ENCODE data around the gene DDX28.
"Not testable (repeated sequence)": the region's sequence is repeated elsewhere in the genome, so short reads cannot be mapped to it uniquely, and the experiment has no call there.

DNA sequence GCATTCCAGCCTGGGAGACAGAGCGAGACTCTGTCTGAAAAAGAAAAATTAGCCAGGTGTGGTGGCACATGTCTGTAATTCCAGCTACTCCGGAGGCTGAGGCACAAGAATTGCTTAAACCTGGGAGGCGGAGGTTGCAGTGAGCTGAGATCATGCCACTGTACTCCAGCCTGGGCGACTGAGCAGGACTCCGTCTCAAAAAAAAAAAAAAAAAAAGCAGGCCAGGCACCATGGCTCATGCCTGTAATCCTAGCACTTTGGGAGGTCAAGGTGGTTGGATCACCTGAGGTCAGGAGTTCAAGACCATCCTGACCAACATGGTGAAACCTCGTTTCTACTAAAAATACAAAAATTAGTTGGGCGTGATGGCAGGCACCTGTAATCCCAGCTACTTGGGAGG lies 50.7 kb downstream of the DDX28 start:
- TF ChIP-seq, protein P1, sequence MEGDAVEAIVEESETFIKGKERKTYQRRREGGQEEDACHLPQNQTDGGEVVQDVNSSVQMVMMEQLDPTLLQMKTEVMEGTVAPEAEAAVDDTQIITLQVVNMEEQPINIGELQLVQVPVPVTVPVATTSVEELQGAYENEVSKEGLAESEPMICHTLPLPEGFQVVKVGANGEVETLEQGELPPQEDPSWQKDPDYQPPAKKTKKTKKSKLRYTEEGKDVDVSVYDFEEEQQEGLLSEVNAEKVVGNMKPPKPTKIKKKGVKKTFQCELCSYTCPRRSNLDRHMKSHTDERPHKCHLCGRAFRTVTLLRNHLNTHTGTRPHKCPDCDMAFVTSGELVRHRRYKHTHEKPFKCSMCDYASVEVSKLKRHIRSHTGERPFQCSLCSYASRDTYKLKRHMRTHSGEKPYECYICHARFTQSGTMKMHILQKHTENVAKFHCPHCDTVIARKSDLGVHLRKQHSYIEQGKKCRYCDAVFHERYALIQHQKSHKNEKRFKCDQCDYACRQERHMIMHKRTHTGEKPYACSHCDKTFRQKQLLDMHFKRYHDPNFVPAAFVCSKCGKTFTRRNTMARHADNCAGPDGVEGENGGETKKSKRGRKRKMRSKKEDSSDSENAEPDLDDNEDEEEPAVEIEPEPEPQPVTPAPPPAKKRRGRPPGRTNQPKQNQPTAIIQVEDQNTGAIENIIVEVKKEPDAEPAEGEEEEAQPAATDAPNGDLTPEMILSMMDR (IDR thresholded peaks at IDR 0.05; ENCODE audit: insufficient read depth, low read depth, low read length): not testable (repeated sequence)
- TF ChIP-seq EZH2 (IDR thresholded peaks at IDR 0.05; ENCODE audit: insufficient read depth, low read length): not testable (repeated sequence)
